ENCODE measurements around the gene ANGPTL7. TPM values are rescaled to one million over a fixed set of nuclear protein-coding genes. Genes with fewer than 3 reads are reported as not detected.

Gene ANGPTL7
- total RNA-seq, 4 donors from 2014 or later = 2.9 to 11.9 (median 6.2) TPM; not detected in 1

- no peak for TF ChIP-seq CTCF (IDR thresholded peaks at IDR 0.05; ENCODE audit: low read depth)
Observed at GRCh38 chr1:11147197-11147770, 41.9 kb upstream of the ANGPTL7 start.

GRCh38 chr1:11150326-11150725 is 38.8 kb upstream of the ANGPTL7 start:
- no peak for TF ChIP-seq CTCF (IDR thresholded peaks at IDR 0.05; ENCODE audit: low read depth)

GRCh38 chr1:11151114-11151513 is 38.0 kb upstream of the ANGPTL7 start:
- no peak for TF ChIP-seq CTCF (IDR thresholded peaks at IDR 0.05; ENCODE audit: low read depth)

GRCh38 chr1:11151826-11152612 is 37.1 kb upstream of the ANGPTL7 start:
- TF ChIP-seq CTCF (IDR thresholded peaks at IDR 0.05; ENCODE audit: low read depth) = no peak

- no peak for TF ChIP-seq CTCF (IDR thresholded peaks at IDR 0.05; ENCODE audit: low read depth)
Observed at GRCh38 chr1:11152755-11153154, 36.4 kb upstream of the ANGPTL7 start.

GRCh38 chr1:11153184-11153583 is 36.0 kb upstream of the ANGPTL7 start:
- no peak for TF ChIP-seq CTCF (IDR thresholded peaks at IDR 0.05; ENCODE audit: low read depth)

- TF ChIP-seq CTCF (IDR thresholded peaks at IDR 0.05; ENCODE audit: low read depth) = no peak
Observed at GRCh38 chr1:11156441-11156840, 32.7 kb upstream of the ANGPTL7 start.
